GM19455 (cell line): ENCODE data around the gene ENOX2.
"Not testable (repeated sequence)": the region's sequence is repeated elsewhere in the genome, so short reads cannot be mapped to it uniquely, and the experiment has no call there.

Source experiments
- ATAC-seq: cut with Tn5 transposase; IDR thresholded peaks from one replicate; pipeline ENCODE4 v1.9.1; 2021; ENCODE audit not compliant: unreplicated experiment

Gene ENOX2

GRCh38 chrX:130902783-130903613, at the start of gene ENOX2:
ENOX2 (minus strand) TSS chrX:130903209; CDS start chrX:130703216, 199,993 bp downstream.
- ATAC-seq: peak; percentile 99

DNA sequence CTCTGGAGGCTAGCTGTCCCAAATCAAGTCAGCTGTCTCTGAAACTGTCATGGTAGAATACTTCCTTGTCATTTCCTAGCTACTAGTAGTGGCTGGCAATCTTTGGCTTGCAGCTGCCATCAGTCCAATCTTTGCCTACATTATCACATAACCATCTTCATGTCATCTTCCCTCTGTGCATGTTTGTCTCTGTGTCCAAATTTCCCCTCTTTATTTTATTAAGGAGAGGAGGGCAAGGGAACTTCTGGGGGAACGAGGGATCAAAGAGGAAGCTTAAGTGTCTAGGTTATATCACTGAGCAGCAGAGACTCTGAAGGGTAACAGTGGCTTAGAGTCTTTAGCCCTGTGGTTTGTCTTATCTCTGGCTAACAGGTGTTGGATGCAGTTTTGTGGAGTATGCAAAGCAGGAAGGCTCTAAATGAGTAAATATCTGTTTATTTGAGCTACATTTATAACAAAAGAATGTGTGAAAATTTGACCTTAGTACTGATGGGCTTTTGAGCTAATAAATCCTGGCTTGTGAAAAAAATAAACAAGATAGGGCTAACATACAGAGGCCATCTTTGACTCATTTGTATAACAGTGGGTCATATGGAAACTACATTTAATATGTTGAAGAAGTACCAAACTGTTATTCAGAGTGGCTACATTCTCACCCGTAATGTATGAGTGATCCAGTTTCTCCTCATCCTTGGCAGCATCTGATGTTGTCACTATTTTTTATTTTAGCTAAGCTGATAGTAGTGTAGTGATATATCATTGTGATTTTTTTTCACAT, 49.4 kb upstream of the ENOX2 start:
- ATAC-seq: peak; percentile 97

DNA sequence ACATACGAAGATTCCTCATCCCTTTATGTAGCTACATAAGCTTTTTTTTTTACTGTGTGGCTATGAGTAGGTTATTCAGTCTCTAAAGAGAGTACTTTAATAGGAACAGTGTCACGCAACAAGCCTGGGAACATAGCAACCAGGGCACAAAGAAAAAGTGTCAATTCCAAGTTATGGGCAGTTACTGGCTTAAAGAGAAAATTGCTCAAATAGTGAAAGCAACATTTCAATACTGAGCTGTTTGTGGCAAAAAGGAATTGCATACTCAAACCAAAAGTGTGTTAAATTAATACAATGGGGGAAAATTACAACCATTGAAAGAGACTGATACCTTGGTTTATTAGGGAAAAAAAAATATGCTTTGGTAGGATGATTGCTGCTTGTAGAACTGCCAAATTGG, 41.2 kb upstream of the ENOX2 start:
- no peak for ATAC-seq

DNA sequence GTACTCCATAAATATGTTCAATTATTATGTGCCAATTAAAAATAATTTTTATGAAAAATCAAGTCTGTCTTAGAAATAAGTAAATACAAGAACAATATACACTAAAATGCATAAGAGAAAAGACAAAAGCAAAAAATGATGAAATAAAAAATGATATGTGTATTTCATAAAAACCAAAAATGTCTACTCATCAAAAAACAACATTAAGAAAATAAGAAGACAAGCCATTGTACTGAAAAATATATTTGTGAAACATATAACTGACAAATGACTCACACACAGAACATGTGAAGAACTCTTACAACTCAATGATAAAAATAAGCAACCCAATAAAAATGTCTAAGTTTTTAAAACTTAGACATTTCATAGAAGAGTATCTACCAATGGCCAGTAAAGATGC, 34.1 kb upstream of the ENOX2 start:
- no peak for ATAC-seq

DNA sequence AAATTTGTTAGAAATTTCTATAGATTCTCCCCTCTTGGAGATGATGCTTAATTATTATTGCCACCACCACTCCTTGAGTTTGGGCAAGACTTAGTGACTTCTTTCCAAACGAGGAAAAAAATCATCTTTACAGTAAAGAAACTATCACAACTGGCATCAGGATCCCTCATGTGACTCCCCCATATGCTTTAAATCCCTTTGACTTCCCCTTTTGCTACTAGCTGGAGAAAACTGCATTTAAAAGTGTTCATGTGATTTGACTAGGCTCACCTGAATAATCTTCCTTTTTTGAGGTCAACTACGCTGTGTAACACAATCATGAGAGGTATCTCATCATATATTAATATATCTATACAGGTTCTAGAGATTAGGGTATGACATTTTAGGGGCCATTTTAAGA, 30.3 kb upstream of the ENOX2 start:
- no peak for ATAC-seq

DNA sequence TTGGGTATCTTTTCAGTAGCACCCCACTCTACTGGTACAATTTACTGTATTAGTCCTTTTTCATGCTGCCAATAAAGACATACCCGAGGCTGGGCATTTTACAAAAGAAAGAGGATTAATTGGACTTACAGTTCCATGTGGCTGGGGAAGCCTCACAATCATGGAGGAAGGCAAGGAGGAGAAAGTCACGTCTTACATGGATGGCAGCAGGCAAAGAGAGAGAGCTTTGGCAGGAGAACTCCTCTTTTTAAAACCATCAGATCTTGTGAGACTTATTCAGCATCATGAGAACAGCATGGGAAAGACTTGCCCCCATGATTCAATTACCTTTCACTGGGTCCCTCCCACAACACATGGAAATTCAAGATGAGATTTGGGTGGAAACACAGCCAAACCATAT, 17.4 kb upstream of the ENOX2 start:
- not testable (repeated sequence) for ATAC-seq

DNA sequence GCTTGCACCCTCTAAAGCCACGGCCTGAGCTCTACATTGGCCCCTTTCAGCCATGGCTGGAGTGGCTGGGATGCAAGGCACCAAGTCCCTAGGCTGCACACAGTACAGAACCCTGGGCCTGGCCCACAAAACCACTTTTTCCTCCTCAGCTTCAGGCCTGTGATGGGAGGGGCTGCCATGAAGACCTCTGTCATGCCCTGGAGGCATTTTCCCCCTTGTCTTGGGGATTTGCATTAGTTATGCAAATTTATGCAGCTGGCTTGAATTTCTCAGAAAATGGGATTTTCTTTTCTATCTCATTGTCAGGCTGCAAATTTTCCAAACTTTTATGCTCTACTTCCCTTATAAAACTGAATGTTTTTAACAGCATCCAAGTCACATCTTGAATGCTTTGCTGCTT, 16.7 kb upstream of the ENOX2 start:
- ATAC-seq: not testable (repeated sequence)

GRCh38 chrX:130918498-130918897, 15.5 kb upstream of the ENOX2 start:
- ATAC-seq: not testable (repeated sequence)

DNA sequence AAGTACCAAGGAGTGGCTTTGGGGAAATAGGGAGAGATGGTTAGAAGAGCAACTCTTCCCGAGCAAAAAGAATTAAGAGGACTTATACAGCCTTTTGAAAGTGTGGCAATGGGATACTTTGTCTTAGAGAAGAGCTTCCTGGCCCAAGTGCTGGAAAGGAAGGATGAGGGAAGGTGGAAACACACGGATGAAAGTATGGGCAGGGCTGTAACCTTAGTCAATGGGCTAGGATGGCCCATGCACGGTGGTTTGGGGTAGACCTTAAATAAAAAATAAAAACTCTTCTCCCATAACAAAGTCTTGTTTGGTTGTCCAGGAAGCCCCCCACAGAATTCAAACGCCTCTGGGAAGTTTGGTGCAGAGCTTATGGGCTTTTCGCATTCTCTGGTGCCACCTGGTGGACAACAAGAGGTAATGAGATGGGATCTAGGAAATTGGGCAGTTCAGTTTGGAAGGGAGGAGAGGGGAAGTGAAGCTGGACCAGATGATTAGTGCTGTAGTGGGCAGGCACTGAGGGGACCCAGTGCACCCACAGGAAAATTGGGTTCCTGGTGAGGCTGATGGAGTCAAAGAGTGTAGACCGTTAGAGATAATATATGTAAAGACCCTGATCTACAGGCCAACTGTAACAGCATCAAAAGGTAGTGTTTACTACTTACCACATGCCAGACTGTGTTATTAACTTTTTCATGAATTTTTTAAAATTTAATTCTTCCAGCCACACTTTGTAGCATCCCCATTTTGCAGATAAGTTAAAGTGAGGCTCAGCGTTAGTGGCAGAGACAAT, 13.8 kb upstream of the ENOX2 start:
- ATAC-seq: peak; percentile 57

- ATAC-seq: no peak
These were observed 12.3 kb upstream of the ENOX2 start for GRCh38 chrX:130915302-130915701.

DNA sequence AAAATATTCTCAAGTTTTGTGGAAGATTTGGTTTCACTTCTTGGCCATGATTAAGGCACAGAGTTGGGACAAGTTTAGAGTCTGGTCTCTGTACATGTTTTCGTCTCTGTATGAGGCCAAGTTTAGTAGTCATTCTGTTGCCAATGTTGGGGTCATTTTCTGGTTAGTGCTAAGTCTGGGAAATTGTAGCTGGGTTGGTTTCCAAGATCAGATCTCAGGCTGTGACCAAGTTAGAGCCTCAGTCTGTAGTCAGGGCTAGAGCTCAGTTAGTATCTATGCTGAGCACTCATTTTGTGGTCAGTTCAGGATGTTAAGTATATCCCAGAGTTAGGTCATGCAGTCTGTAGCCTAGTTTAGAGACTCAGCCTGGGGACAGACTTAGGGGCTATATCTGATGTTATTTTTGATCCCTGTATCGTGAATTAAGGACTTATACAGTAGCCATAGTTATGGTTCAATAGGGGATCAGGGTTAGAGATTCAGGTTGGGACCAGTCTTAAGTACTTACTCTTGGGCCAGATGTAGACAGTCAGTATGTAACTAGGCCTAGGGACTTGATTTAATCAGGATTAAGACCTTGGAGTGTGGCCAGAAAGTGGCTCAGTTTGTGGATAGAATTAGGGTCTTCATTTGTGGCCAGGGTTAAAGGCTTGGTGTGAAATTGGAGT, 6.6 kb upstream of the ENOX2 start:
- no peak for ATAC-seq

GRCh38 chrX:130906776-130907175, 3.8 kb upstream of the ENOX2 start:
- no peak for ATAC-seq

- ATAC-seq: peak; percentile 8
These were observed 595 bp downstream of the ENOX2 start for GRCh38 chrX:130902446-130902782.

- ATAC-seq: no peak
These were observed 6.1 kb downstream of the ENOX2 start for GRCh38 chrX:130896802-130897501.

DNA sequence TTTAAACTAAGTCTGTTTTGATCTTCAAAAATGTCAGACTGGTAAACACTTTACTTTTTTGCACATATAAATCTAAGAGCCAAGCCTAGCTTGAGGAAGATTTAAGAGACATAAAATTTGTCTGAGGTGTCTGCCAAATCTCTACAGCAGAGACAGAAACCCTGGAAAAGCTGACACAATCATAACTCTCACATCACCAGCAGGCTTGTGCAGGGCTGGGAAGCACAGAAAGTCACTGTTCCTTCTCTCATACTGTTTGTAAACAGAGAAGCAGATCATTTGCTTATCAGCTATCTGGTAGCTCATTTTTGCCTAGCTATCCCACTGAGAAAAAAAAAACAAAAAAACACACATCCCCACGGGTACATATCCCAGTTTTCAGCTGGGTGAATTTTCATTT, 7.0 kb downstream of the ENOX2 start:
- ATAC-seq: no peak

DNA sequence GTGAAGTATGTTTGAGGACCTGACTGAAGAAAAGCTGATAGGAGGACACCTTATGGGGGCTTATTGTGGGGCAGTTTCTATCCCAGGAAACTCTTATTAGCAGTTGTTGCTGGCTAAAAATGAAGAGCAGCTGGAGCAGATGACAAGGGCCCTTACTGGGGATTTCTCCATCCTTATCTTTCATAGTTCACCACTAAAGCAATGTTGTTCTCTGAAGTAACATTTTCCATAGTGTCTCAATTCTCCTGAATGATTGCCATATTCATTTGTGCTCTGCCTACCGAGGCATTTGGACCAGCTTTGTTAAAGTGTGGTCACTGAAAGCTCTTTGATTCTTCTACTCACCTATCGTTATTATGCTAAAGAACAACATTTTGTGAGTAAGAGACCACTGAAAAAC, 7.7 kb downstream of the ENOX2 start:
- no peak for ATAC-seq

DNA sequence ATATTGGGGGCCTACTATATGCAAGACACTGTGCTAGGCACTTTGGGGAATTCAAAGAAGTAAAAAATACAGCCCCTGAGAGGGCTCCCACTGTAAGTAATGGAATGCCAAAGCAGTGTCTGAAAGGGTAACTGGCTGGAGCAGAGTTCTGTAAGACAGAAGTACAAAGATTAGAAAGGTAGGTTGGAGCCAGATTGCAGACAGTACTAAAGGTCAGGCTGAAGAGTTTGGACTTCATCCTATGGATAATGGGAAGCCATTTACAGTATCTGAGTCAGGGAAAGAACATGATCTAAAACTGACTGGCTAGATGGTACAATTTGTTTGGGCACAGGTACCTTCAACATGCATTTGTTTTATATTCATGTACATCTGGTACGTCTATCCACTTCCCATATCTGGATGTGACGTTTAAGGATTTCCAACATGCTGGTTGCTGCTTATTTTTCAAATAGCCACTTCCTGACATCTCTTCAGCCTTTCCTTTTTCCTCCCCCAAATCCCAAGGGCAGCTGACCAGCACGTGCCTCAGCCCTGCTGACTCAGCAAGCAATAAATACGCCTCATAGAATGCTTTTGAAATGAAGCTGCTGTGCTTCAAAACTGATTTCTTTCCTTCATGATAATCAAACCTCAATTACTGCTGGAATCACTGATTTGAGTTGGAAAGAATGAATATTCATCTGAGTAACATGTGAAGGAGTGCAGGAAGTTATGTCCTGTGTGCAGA, 9.5 kb downstream of the ENOX2 start:
- no peak for ATAC-seq

- no peak for ATAC-seq
These were observed 15.6 kb downstream of the ENOX2 start for GRCh38 chrX:130887376-130887775.

- no peak for ATAC-seq
These were observed 17.0 kb downstream of the ENOX2 start for GRCh38 chrX:130885996-130886395.

GRCh38 chrX:130885508-130885907, 17.5 kb downstream of the ENOX2 start:
- ATAC-seq: no peak
